NCI-H2171 (cell line): ENCODE results near the gene ZMAT5.

Experiments used
- DNase-seq: peaks from one replicate; lab custom pipeline; 2025; lab: John Stamatoyannopoulos, UW

Gene ZMAT5

GRCh38 chr22:29683536-29683935, 83.3 kb downstream of the ZMAT5 start:
- DNase-seq: no peak
